Stomach (tissue), 9 donors: ENCODE data around the gene HMOX2. TPM values are rescaled to one million over a fixed set of nuclear protein-coding genes. Genes with fewer than 3 reads are reported as not detected.
A peak's percentile ranks its signal among the peaks of the same experiment; 100 is the strongest.

Experiments
- DNase-seq, 2 donors: peaks; one replicate each; pipeline versions ENCODE4 v3.0.0 to v3.0.0-alpha.2; 2013 to 2019
- H3K27ac ChIP-seq, 5 donors: fragments of 200-600 bp in 4 of 5; sonication (generic) in 4 of 5; one replicate each; pipeline ENCODE4 v1.5.1; 2013 to 2019; ENCODE audit warnings: mild to moderate bottlenecking in 1 of 5, moderate library complexity in 1 of 5
- H3K27me3 ChIP-seq, 3 donors: fragments of 200-600 bp; sonication (generic); one replicate each; pipeline ENCODE4 v1.5.1; 2017 to 2019; ENCODE audit warnings: mixed run types in 1 of 3
- H3K36me3 ChIP-seq, 4 donors: fragments of 200-600 bp; sonication (generic); 1 replicate in 3 of 4; 2 replicates in 1 of 4; pipeline ENCODE4 v1.5.1; 2016 to 2019
- H3K4me1 ChIP-seq, 4 donors: fragments of 200-600 bp; sonication (generic); one replicate each; pipeline ENCODE4 v1.5.1; 2016 to 2019
- H3K4me3 ChIP-seq, 4 donors: fragments of 200-600 bp; sonication (generic) in 3 of 4; one replicate each; pipeline ENCODE4 v1.5.1; 2016 to 2019; ENCODE audit warnings: mild to moderate bottlenecking in 1 of 4
- H3K9me3 ChIP-seq, 4 donors: fragments of 200-600 bp; sonication (generic); one replicate each; pipeline ENCODE4 v1.5.1; 2016 to 2019
- CTCF ChIP-seq, 7 experiments: fragments of 450-650 bp in 4 of 7; fragments of 200-600 bp in 3 of 7; sonication (generic) in 3 of 7; IDR thresholded peaks; one replicate each; pipeline ENCODE4 v1.5.1; 2016 to 2019; ENCODE audit warnings: antibody characterized with exemption in 7 of 7, control low read depth in 2 of 7, mild to moderate bottlenecking in 1 of 7
- EP300 ChIP-seq: sonication (generic); formaldehyde crosslinking; IDR thresholded peaks from one replicate; pipeline ENCODE4 v1.6.1; 2017; ENCODE audit warnings: antibody characterized with exemption
- POLR2A ChIP-seq, 4 donors: fragments of 450-650 bp; IDR thresholded peaks; one replicate each; pipeline ENCODE4 v1.6.1; 2016; ENCODE audit warnings: antibody characterized with exemption in 4 of 4, control low read depth in 2 of 4, mild to moderate bottlenecking in 1 of 4, moderate library complexity in 1 of 4
- POLR2AphosphoS5 ChIP-seq, 3 donors: sonication (generic); formaldehyde crosslinking; IDR thresholded peaks; one replicate each; pipeline ENCODE4 v1.6.1; 2016; ENCODE audit warnings: antibody characterized with exemption in 3 of 3
- WGBS, 5 donors: extraction: QIAGEN DNeasy Blood & Tissue Kit in 3 of 5; methylation state at CpG; one replicate each; pipeline versions ENCODE4 v1.1.5 to v1.1.7; 2013 to 2018; 5-methylcytosine and 5-hydroxymethylcytosine counted together
- intact Hi-C: fragments of 100-400 bp; cut with DNase I; formaldehyde crosslinking; loops from one replicate; pipeline ENCODE4 v1.15.1; 2023; ENCODE audit warnings: low total_unique reads
- polyA plus RNA-seq, 3 donors: library from polyadenylated mRNA; stranded (reverse); fragments of 200-250 nt; gene quantifications; one replicate each; pipeline ENCODE4 v1.2.3, GENCODE V29; 2013
- total RNA-seq, 5 donors: library from RNA; depleted of rRNA; stranded (reverse); fragments of >200 nt; gene quantifications; one replicate each; pipeline versions ENCODE4 v1.1.0 to v1.2.3, GENCODE V29; 2014 to 2016
- donor health status: healthy with polysubstance abuse.
- donor health status: Bipolar disorder and iron deficiency.
- donor health status: healthy.

The HMOX2 gene
- total and polyA plus RNA-seq, 8 donors: 6.4 to 175 (median 70.2) TPM

DNA sequence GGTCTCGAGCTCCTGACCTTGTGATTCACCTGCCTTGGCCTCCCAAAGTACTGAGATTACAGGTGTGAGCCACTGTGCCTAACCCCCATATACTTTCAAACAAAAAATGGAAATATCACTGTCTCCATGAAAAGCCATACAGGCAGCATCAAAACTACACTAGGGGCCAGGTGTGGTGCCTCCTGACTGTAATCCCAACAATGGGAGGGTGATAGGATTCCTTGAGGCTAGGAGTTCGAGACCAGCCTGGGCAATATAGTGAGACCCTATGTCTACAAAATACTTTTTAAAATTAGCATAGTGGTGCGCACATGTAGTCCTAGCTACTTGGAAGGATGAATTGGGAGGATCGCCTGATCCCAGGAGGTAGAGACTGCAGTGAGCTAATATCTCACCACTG, 15.7 kb downstream of the HMOX2 start:
- intact Hi-C loops: no loop called here
- Histone ChIP-seq H3K27ac (no peak overlapping the region), H3K9me3 (no peaks in the 10 kb centered on the region), H3K36me3 (peaks cover 4 to 40% (median 31%) of the 10 kb centered on the region in 4 donors), H3K4me1 (peaks cover 47 to 85% (median 72%) of the 10 kb centered on the region in 4 donors), H3K27me3 (no peaks in the 10 kb centered on the region), H3K4me3 (no peak overlapping the region)
- DNase-seq: no peak
- 89 to 94% (median 93%) methylated on average over 4 of the region's 4 CpGs for WGBS, 5 donors
- no peak for TF ChIP-seq EP300
- TF ChIP-seq POLR2AphosphoS5 (IDR thresholded peaks at IDR 0.05): no peak
- no peak for TF ChIP-seq POLR2A (IDR thresholded peaks at IDR 0.05)
- TF ChIP-seq CTCF (IDR thresholded peaks at IDR 0.05): no peak

DNA sequence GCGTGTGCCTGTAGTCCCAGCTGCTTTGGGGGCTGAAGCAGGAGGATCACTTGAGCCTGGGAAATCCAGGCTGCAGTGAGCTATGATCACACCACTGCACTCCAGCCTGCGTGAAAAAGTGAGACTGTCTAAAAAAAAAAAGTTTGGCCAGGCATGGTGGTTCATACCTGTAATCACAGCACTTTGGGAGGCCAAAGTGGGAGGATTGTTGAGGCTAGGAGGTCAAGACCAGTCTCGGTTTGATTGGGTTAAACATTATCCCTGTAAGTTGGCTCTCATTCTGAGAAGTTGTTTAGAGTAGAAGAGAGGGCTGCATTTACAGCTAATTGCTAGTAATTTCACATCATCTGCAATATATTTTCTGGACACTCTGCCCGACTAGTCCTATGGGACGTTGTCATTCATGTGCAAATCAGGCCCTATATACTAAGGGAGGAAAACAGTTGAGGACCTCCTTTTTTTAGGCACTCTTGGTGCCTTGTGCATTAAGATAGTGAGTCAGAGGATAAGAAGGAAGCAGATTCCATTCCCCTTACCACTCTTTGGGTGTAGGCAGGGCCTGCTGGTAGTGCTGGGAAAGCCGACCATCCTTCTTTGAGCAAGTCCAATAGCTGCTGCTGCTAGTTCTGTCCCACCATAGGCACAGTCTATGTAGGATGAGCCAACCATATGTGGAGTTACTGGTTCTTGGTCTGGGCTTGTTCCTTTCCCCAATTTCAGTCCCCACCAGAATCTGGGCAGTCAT, 18.7 kb downstream of the HMOX2 start:
- TF ChIP-seq POLR2A (IDR thresholded peaks at IDR 0.05) (no peak), EP300 (no peak), CTCF (IDR thresholded peaks at IDR 0.05) (no peak), POLR2AphosphoS5 (IDR thresholded peaks at IDR 0.05) (no peak)
- intact Hi-C loops: no loop called here
- peaks cover 40 to 85% (median 71%) of the 10 kb centered on the region in 4 donors for H3K4me1 ChIP-seq

DNA sequence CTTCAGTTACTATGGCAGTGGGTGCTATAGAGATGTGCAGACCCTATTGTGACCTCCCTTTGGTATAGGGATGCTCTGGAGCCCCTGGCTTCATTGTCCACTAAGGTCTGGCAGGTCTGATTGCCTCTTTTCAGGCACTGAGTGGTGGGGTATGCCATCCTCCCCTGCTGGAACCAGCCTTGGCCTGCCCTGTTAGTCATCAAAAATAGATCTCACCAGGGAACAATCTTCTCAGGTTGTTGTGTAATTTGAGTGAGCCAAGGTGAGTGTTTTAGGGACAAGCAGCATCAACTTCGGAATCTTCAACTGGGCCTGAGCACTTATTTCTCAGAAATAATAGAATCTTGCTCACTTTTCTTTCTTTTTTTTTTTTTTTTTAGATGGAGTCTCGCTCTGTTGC, 19.6 kb downstream of the HMOX2 start:
- Histone ChIP-seq H3K9me3 (no peaks in the 10 kb centered on the region), H3K36me3 (peaks cover 4 to 28% (median 18%) of the 10 kb centered on the region in 4 donors), H3K4me1 (peaks cover 42 to 85% (median 72%) of the 10 kb centered on the region in 4 donors), H3K27ac (peak overlapping the region in 4 of 5 donors; percentile 59 to 86 (median 66)), H3K4me3 (no peak overlapping the region), H3K27me3 (no peaks in the 10 kb centered on the region)
- no peak for DNase-seq
- intact Hi-C loops: no loop called here
- TF ChIP-seq POLR2A (IDR thresholded peaks at IDR 0.05) (no peak), EP300 (no peak), POLR2AphosphoS5 (IDR thresholded peaks at IDR 0.05) (no peak), CTCF (IDR thresholded peaks at IDR 0.05) (no peak)
- 93 to 100% (median 99%) methylated on average over 2 of the region's 2 CpGs for WGBS, 5 donors

More for the DNA sequence above, 18.7 kb downstream of the HMOX2 start:
- H3K27ac ChIP-seq: peak overlapping the region in 4 of 5 donors; percentile 59 to 86 (median 66)
- no peaks in the 10 kb centered on the region for H3K9me3 ChIP-seq
- H3K27me3 ChIP-seq: no peaks in the 10 kb centered on the region
- no peak for DNase-seq
- H3K36me3 ChIP-seq: peaks cover 4 to 33% (median 20%) of the 10 kb centered on the region in 4 donors
- no peak overlapping the region for H3K4me3 ChIP-seq
- WGBS, 5 donors: 74 to 79% (median 78%) methylated on average over 6 of the region's 6 CpGs

DNA sequence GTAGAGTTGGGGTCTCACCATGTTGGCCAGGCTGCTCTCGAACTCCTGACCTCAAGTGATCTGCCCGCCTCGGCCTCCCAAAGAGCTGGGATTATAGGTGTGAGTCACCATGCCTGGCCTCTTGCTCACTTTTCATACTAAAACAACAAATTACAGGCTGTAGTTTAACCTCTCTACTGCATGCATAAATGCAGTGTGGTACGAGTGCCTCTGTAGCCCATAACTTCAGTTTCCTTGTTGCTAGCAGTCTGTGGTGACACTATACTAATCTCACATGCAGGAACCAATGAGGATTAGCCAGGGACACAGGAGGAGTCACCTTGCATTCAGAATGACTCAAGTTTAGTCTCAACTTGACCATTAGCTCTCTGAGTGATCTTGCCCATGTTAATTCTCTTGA, 20.1 kb downstream of the HMOX2 start:
- no peak for TF ChIP-seq CTCF (IDR thresholded peaks at IDR 0.05)
- TF ChIP-seq POLR2A (IDR thresholded peaks at IDR 0.05): no peak
- no peak for TF ChIP-seq EP300
- peak in 1 of 3 donors; percentile 13 for TF ChIP-seq POLR2AphosphoS5 (IDR thresholded peaks at IDR 0.05)
- 59 to 73% (median 67%) methylated on average over 4 of the region's 4 CpGs for WGBS, 5 donors

More for the DNA sequence above, 20.1 kb downstream of the HMOX2 start:
- Histone ChIP-seq H3K27me3 (no peaks in the 10 kb centered on the region), H3K9me3 (no peaks in the 10 kb centered on the region), H3K27ac (peak overlapping the region; percentile 47 to 86 (median 61)), H3K4me3 (no peak overlapping the region), H3K4me1 (peaks cover 47 to 85% (median 73%) of the 10 kb centered on the region in 4 donors), H3K36me3 (peaks cover 4 to 24% (median 17%) of the 10 kb centered on the region in 4 donors)
- intact Hi-C loops: no loop called here
- DNase-seq: no peak
